ENCODE data around the gene GIN1. TPM values are rescaled to one million over a fixed set of nuclear protein-coding genes. Genes with fewer than 3 reads are reported as not detected.

Gene GIN1
- total and polyA plus RNA-seq, 9 of the 15 experiments (the other 6 are each of a cell fraction or from before 2014, with no cell fraction given): 2.4 to 9.8 (median 7.8) TPM

- TF ChIP-seq ZNF512 (tag; IDR thresholded peaks at IDR 0.05): no peak
- no peak for TF ChIP-seq NR1H2 (CRISPR knock-in tag; IDR thresholded peaks at IDR 0.05)
- TF ChIP-seq CHD7 (IDR thresholded peaks at IDR 0.05; ENCODE audit: low read depth, low read length): no peak
- peak; percentile 11; the same call in 1 of the 2 replicates for TF ChIP-seq GMEB1 (CRISPR knock-in tag; IDR thresholded peaks at IDR 0.05)
- no peak for TF ChIP-seq ZNF41 (CRISPR knock-in tag; conservative IDR thresholded peaks at IDR 0.05)
- TF ChIP-seq NFYB (IDR thresholded peaks at IDR 0.05; ENCODE audit: extremely low read depth, insufficient read length): no peak
- no peak for TF ChIP-seq SRSF7 (optimal IDR thresholded peaks at IDR 0.05; ENCODE audit: low read depth, low read length)
- no peak for TF ChIP-seq ZNF449 (CRISPR knock-in tag; IDR thresholded peaks at IDR 0.05)
- peak; percentile 3; the same call in 1 of the 2 replicates for TF ChIP-seq BCOR (IDR thresholded peaks at IDR 0.05)
- TF ChIP-seq ZNF311 (CRISPR knock-in tag; IDR thresholded peaks at IDR 0.05): no peak
- TF ChIP-seq ZNF75A (CRISPR knock-in tag; IDR thresholded peaks at IDR 0.05): no peak
Measured at GRCh38 chr5:103119765-103120606, at the start of gene GIN1, which contains the start of gene PPIP5K2 (continued).
